Activated T-helper 2 cell treated with anti-CD3 and anti-CD28 coated beads, Interferon-gamma antibody, Interleukin-2, Interleukin-4, amounts not matched to agents 10 μg/mL and 5 μg/mL and 100 μg/mL, durations not matched to agents 14 hours and 24 hours and 36 hours (primary cell): ENCODE data around the gene AHRR. TPM values are rescaled to one million over a fixed set of nuclear protein-coding genes. Genes with fewer than 3 reads are reported as not detected.
"Not testable (repeated sequence)": the region's sequence is repeated elsewhere in the genome, so short reads cannot be mapped to it uniquely, and the experiment has no call there.

ENCODE experiments used
- DNase-seq: peaks from one replicate; pipeline ENCODE4 v3.0.0; 2021; ENCODE audit warnings: low spot score
- H3K27ac Mint-ChIP-seq: one replicate; pipeline ENCODE4 v1.8.0; 2021; ENCODE audit warnings: mixed read lengths
- H3K27me3 Mint-ChIP-seq: one replicate; pipeline ENCODE4 v1.8.0; 2021; ENCODE audit warnings: low read depth, mixed read lengths
- H3K36me3 Mint-ChIP-seq: one replicate; pipeline ENCODE4 v1.8.0; 2021; ENCODE audit warnings: low read depth, mixed read lengths
- H3K4me1 Mint-ChIP-seq: one replicate; pipeline ENCODE4 v1.8.0; 2021; ENCODE audit warnings: low read depth, mixed read lengths
- H3K4me3 Mint-ChIP-seq: one replicate; pipeline ENCODE4 v1.8.0; 2021; ENCODE audit warnings: low read depth, mild to moderate bottlenecking, moderate library complexity, mixed read lengths
- H3K9me3 Mint-ChIP-seq: one replicate; pipeline ENCODE4 v1.8.0; 2021; ENCODE audit warnings: mixed read lengths
- intact Hi-C: fragments of 100-400 bp; cut with micrococcal nuclease; formaldehyde crosslinking; loops from one replicate; pipeline ENCODE4 v1.15.1; 2023
- total RNA-seq: library from RNA; stranded (reverse); gene quantifications from 2 replicates; pipeline ENCODE4 v1.2.3, GENCODE V29; 2022

Gene AHRR
- total RNA-seq, 1 donor from 2014 or later: 34.9 TPM

DNA sequence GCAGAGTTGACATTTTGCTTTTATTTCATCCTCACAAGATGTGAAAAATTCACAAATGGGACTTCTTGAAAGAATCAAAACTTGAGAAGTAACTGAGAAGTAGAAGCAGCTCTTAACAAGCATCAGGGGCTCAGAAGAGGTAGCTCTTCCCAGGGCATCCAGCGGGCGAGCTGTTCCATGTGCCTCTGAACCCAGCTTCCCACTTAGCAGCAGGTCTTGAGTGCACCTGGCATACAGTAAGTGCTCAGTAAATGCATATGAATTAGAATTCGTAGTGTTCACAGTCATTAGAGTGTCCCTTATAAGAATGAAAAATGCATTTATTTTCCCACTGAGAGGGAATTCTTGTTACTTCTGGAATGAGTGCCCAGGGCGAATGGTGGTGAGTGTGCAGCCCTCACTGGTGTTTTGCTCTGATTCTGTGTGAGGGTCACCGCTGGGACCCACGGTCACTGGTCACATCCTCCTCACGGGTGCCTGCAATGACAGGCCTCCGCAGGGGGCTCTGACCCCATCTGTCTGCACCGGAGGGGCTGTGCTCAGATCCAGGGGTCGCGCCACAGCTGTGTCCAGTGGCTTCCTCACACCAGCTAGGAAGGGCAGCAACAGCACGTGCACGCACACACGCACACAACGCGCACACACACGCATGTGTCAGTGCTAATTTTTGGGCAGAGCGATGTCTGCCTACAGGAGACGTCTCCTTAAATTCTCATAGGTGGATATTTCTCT, 148.4 kb downstream of the AHRR start:
- H3K4me3 Mint-ChIP-seq: no peak overlapping the region
- no peak overlapping the region for H3K27ac Mint-ChIP-seq
- H3K9me3 Mint-ChIP-seq: no peaks in the 10 kb centered on the region
- no peak for DNase-seq
- H3K4me1 Mint-ChIP-seq: peaks cover 19% of the 10 kb centered on the region
- H3K36me3 Mint-ChIP-seq: peaks cover 43% of the 10 kb centered on the region
- intact Hi-C loops: loop anchor here (2.0 to 5.0 kb wide), 2 partner anchors 23 to 142 kb away; partner anchors contain the start of gene CEP72
- H3K27me3 Mint-ChIP-seq: peaks cover 2% of the 10 kb centered on the region

DNA sequence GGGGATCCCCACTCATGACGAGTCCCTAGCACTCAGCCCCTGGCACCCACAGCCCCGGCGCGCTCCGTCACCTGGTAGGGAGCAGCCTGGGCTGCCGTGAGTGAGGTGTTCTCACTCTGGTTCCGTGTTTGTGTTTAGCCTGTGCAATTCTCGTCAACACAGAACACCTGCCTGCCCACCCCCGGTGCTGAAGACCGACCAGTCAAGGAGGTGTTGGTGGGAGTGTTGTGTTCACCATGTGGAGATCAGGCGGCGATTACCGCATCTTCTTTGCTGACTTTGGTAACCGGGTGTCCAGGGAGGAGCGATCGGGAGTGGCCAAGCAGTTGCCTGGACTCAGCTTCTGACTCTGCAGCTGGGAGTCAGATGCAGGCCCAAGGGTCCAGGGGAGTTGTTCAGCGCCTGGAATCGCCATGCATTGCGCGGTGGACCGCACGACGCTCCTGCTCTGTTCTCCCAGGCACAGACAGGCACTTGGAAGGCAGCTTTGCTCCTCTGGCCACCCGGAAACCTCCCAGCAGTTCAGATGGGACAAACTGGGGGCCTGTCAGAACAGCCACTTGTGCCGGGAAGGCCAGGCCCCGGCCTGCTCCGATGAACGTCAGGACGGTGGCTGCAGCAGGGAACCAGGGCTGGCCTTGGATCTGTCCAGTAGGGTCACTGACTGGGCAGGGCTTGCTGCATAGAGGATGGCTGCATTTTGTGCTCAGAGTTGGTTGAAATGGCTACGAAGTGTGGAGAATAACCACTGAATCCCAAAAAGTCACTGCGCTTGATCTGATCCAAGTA, 149.6 kb downstream of the AHRR start:
- peaks cover 5% of the 10 kb centered on the region for H3K27me3 Mint-ChIP-seq
- DNase-seq: no peak
- H3K4me1 Mint-ChIP-seq: peaks cover 19% of the 10 kb centered on the region
- intact Hi-C loops: loop anchor here (2.0 to 5.0 kb wide), 2 partner anchors 24 to 141 kb away; partner anchors contain the start of gene CEP72
- H3K36me3 Mint-ChIP-seq: peaks cover 38% of the 10 kb centered on the region
- peak overlapping the region; percentile 74 for H3K27ac Mint-ChIP-seq
- H3K9me3 Mint-ChIP-seq: no peaks in the 10 kb centered on the region
- H3K4me3 Mint-ChIP-seq: peak overlapping the region; percentile 86

DNA sequence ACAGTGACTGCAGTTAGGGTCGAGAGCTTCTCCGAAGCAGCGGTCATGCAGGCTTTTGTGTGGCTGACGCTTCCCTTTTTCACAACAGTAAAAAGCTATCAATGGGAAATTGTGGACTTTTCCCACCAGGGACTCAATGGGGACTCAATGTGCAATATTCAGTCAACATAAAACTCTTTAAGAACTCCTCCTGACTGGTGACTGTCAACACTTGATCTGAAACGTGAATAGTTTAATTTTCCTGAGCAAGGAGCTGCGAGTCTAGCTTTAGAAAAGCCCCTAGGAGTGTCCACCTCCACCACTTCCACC, 150.2 kb downstream of the AHRR start:
- H3K27ac Mint-ChIP-seq: peak overlapping the region; percentile 74
- H3K4me1 Mint-ChIP-seq: peaks cover 19% of the 10 kb centered on the region
- H3K9me3 Mint-ChIP-seq: no peaks in the 10 kb centered on the region
- intact Hi-C loops: loop anchor here (2.0 to 5.0 kb wide), 2 partner anchors 25 to 141 kb away; partner anchors contain the start of gene CEP72
- H3K27me3 Mint-ChIP-seq: peaks cover 5% of the 10 kb centered on the region
- no peak for DNase-seq
- H3K4me3 Mint-ChIP-seq: peak overlapping the region; percentile 86
- H3K36me3 Mint-ChIP-seq: peaks cover 32% of the 10 kb centered on the region

DNA sequence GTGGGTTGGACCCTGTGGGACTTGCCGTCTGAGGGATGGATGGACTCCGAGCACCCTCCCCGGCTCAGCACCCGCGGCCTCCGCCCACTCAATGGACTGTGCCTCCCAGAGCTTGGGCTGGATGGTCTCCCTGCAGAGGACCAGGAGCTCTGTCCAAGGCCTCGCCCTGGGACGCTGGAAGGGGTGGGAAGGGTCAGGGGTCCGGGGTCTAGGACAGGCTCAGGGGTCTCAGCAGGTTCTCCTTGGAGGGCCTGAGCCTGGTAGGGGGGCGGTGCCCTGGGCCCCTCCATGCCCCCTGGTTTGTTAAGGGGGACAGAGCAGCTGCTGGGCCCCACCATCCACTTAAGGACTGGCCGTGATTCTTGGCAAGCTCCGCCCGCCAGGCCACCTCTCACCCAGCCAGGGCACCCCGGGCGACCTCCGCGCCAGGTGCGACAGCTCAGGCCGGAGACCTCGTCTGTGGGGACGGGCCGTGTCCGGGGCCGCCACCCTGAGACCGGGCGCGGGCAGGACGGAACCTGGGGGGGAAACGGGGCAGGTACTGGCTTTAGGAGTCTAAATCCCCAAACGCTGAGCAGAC, 150.7 kb downstream of the AHRR start:
- Mint-ChIP-seq H3K27ac (peak overlapping the region; percentile 74), H3K4me3 (peak overlapping the region; percentile 86), H3K27me3 (peaks cover 5% of the 10 kb centered on the region), H3K36me3 (peaks cover 28% of the 10 kb centered on the region), H3K4me1 (peaks cover 19% of the 10 kb centered on the region), H3K9me3 (no peaks in the 10 kb centered on the region)
- intact Hi-C loops: loop anchor here (5.0 kb wide), 1 partner anchor 140 kb away; the partner anchor contains the start of gene CEP72
- no peak for DNase-seq

DNA sequence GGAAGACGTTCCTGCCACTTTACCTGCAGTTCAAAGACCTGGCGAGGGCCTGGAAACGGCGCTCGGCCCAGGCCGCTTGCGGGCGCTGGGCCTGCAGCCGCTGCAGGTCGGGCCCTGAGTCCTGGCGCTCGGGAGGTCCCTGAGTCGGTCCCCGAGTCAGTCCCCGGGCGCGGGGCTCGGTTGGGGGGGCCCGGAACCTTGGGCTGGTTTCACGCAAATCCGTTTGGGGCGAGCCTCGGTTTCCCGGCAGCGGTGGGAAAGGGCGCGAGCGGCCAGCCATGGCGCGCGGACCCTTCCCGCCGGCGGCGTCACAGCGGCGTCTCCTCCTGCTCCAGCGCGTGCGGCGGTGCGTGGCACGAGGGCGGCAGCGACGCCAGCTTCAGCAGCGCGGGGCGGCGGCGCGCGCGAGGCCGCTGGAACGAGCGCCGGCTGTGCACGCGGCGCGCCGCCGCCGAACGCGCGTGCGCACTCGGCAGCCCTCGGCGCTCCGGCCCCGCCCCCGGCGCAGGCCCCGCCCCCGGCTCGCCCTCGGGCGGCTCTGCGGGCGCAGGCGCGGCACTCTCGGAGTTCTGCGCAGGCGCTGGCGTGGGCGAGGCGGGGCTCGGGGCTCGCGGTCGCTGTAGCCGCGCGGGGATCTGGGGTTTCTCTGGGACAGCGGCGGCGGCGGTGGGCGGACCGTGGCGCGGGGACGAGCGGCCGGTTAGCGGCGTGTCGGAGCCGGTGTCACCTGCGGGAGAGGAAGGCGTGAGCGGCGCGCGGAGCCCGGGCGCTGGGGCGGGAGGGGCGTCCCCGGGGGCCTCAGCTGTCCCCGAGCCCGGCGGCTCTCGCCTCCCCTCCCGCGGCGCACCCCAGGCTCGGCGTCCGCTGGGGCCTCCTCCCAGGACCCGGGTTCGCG, 151.4 kb downstream of the AHRR start:
- H3K4me1 Mint-ChIP-seq: peaks cover 19% of the 10 kb centered on the region
- H3K36me3 Mint-ChIP-seq: peaks cover 28% of the 10 kb centered on the region
- intact Hi-C loops: loop anchor here (5.0 kb wide), 1 partner anchor 139 kb away; the partner anchor contains the start of gene CEP72
- H3K27ac Mint-ChIP-seq: peak overlapping the region; percentile 73
- H3K27me3 Mint-ChIP-seq: peaks cover 5% of the 10 kb centered on the region
- H3K4me3 Mint-ChIP-seq: peak overlapping the region; percentile 86
- peak; percentile 82 for DNase-seq
- H3K9me3 Mint-ChIP-seq: no peaks in the 10 kb centered on the region

DNA sequence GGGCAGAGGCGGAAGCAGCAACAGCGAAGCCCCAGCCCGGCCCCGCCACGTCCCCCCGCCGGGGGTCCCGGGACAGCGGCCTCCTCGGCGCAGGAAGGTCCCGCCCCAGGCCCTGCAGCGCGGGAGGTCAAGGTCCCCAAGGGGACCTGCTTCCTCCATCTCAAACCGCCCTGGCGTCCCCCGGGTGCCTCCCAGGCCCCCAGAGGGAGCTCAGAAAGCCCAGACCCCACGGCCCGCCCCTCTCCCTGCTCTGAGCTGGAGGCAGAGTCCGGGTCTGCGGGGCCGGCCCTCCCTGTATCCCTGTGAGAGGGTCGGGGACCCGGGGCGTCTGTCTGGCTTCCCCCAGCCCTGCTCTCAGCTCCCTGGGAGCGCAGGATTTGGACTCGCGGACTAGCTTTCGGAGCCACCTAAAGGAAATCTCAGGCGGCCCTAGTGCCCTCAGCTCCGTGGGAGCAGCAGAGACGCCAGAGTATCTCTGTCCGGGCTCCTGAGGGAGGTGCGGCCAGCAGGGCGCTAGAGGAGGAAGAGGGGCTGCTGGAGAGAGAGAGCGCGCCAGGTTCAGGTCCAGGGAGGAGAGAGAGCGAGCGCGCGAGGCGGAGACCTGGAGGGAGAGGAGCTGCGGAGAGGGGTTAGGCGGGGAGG, 152.2 kb downstream of the AHRR start:
- Mint-ChIP-seq H3K36me3 (peaks cover 28% of the 10 kb centered on the region), H3K4me3 (peak overlapping the region; percentile 87), H3K27me3 (peaks cover 5% of the 10 kb centered on the region), H3K4me1 (peaks cover 19% of the 10 kb centered on the region), H3K27ac (peak overlapping the region; percentile 42), H3K9me3 (no peaks in the 10 kb centered on the region)
- intact Hi-C loops: loop anchor here (5.0 kb wide), 1 partner anchor 139 kb away; the partner anchor contains the start of gene CEP72
- DNase-seq: peak; percentile 31

DNA sequence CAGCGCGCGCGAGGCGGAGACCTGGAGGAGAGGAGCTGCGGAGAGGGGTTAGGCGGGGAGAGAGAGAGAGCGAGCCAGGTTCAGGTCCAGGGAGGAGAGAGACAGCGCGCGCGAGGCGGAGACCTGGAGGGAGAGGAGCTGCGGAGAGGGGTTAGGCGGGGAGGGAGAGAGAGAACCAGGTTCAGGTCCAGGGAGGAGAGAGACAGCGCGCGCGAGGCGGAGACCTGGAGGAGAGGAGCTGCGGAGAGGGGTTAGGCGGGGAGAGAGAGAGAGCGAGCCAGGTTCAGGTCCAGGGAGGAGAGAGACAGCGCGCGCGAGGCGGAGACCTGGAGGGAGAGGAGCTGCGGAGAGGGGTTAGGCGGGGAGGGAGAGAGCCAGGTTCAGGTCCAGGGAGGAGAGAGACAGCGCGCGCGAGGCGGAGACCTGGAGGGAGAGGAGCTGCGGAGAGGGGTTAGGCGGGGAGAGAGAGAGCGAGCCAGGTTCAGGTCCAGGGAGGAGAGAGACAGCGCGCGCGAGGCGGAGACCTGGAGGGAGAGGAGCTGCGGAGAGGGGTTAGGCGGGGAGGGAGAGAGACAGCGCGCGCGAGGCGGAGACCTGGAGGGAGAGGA, 152.8 kb downstream of the AHRR start:
- Mint-ChIP-seq H3K4me3 (peak overlapping the region; percentile 72), H3K36me3 (peaks cover 25% of the 10 kb centered on the region), H3K4me1 (peaks cover 17% of the 10 kb centered on the region)
- H3K27ac Mint-ChIP-seq, DNase-seq, H3K9me3 Mint-ChIP-seq, H3K27me3 Mint-ChIP-seq: not testable (repeated sequence)
- intact Hi-C loops: loop anchor here (5.0 kb wide), 1 partner anchor 138 kb away; the partner anchor contains the start of gene CEP72

DNA sequence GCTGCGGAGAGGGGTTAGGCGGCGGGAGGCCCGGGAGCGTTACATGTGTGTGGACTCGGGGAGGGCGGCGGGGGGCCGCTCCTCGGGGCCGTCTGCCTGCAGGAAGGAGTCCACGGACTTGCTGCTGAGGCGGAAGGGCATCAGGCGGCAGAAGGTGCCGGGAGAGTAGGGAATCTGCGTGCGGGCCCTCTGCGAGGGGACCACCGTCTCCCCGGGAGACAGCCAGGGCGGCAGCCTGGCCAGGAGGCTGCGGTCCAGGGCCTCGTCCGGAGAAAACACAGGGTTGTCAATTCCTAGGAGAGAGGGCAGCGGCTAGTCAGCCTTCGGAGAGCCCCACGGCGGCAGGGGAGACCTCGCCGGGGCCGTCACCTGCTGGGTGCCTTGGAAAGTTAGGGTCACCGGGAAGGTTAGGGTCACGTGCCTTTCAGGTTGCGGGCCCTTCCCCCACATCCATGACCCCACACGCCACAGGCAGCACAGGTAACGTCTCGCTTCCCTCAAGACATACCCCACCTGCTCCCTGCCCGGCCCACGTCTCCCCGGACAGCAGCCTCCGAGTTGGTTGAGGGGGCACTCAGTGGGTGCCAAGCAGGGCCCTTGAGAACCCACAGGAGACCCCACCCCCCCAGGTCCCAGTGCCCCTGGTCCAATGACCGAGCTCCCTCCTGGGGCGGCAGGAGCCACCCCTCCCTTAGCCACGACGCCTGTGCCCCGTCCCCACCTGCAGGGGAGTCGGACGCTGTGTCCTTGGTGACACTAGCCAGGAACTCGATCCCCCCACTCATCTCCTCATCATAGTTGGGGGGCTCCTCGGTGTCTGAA, 153.5 kb downstream of the AHRR start:
- no peak for DNase-seq
- H3K36me3 Mint-ChIP-seq: peaks cover 17% of the 10 kb centered on the region
- intact Hi-C loops: loop anchor here (5.0 kb wide), 1 partner anchor 137 kb away; the partner anchor contains the start of gene CEP72

DNA sequence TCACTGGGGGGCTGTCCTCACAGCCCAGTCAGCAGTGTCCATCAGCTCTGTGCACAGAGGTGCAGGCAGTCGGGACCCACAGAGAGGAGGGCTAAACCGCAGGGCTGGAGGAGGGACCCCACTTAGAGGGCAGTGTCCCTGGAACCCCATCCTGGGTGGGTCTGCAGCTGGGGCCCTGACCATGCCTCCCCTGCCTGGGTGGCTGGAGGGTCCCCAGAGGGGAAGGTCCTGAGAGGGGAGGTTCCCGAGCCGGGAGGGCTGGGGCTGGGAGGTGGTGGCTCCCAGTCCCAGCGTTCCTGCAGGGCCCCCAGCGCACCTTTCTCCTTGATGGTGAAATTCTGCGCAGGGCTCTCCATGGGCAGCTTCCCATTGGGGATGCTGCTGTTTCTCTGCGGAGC, 154.2 kb downstream of the AHRR start:
- peaks cover 11% of the 10 kb centered on the region for H3K4me1 Mint-ChIP-seq
- peaks cover 13% of the 10 kb centered on the region for H3K36me3 Mint-ChIP-seq
- H3K9me3 Mint-ChIP-seq: no peaks in the 10 kb centered on the region
- no peak overlapping the region for H3K4me3 Mint-ChIP-seq
- intact Hi-C loops: no loop called here
- H3K27me3 Mint-ChIP-seq: peaks cover 5% of the 10 kb centered on the region
- no peak overlapping the region for H3K27ac Mint-ChIP-seq
- no peak for DNase-seq

More for the DNA sequence above, 153.5 kb downstream of the AHRR start:
- Mint-ChIP-seq H3K9me3 (no peaks in the 10 kb centered on the region), H3K27me3 (peaks cover 5% of the 10 kb centered on the region), H3K27ac (no peak overlapping the region), H3K4me3 (peak overlapping the region; percentile 72), H3K4me1 (peaks cover 15% of the 10 kb centered on the region)

DNA sequence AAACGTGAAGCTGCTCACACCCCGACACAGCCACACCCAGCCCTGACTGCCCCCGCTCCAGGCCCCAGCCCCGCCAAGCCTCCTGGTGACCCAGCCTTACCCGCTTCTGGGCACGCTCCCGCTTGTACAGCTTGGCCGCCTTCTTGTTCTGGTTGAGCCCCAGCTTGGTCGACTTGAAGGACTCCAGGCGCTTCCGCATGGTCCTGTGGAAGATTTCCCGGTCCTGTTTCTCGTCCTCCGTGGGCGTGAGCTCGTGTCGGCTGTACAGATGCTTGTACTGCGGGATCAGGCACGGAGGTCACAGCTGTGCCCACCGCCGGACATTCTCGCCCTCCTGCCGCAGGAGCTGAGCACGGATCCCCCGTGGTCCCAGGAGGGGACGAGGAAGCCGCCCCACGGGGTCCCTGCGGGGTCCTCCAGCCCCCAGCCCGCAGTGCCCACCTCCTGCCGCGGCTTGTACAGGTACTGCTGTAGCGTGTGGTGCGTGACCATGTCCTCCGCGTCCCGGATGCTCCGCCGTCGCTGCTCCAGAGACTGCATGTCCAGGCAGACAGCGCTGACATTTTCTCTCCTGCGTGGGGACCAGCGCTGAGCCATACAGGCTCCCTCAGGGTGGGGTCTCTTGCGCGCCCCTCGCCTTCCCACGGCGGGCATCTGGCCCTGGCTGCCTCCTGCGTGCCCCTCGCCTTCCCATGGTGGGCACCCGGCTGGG, 154.7 kb downstream of the AHRR start:
- intact Hi-C loops: no loop called here

More for the DNA sequence above, 154.7 kb downstream of the AHRR start:
- H3K4me3 Mint-ChIP-seq: no peak overlapping the region
- H3K4me1 Mint-ChIP-seq: peaks cover 10% of the 10 kb centered on the region
- H3K27ac Mint-ChIP-seq: no peak overlapping the region
- DNase-seq: no peak
- H3K27me3 Mint-ChIP-seq: peaks cover 5% of the 10 kb centered on the region
- H3K36me3 Mint-ChIP-seq: peaks cover 8% of the 10 kb centered on the region
- no peaks in the 10 kb centered on the region for H3K9me3 Mint-ChIP-seq
